GM13976 (cell line): Measurements from ENCODE around the gene BIRC3.
A peak's percentile ranks its signal among the peaks of the same experiment; 100 is the strongest.

Experiments used
- DNase-seq: peaks from one replicate; pipeline ENCODE4 v3.0.0; 2012; ENCODE audit warnings: low spot score
- CTCF ChIP-seq: IDR thresholded peaks from 2 replicates; pipeline ENCODE4 v1.5.1; 2012; ENCODE audit warnings: borderline replicate concordance, mild to moderate bottlenecking; ENCODE audit not compliant: insufficient read depth; ENCODE audit errors: extremely low read depth, missing control alignments, control extremely low read depth
- in situ Hi-C: fragments of 300-500 bp; cut with MboI; formaldehyde crosslinking; loops from one replicate; pipeline ENCODE4 v1.12.0; 2022; ENCODE audit warnings: low sequenced_read_pairs, mixed read lengths, inconsistent platforms; ENCODE audit not compliant: unreplicated experiment

BIRC3 gene

DNA sequence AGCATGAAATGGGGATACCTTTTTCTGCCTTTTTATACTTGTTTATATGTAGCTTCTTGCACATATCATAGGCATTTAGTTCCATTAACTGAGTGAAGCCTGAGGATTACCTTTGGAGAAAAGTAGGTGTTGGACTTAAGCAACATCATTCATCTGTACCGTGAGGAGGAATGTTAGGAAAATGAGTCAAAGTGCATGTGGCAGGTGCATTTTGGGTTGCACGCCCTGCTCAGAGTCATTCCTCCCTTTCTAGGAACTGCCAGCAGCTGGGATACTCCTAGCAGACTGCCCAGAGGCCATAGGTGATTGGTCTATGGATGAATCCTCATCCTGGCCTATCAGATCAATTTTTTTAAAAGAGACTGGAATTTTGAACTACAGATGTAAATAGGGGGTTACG lies 33.3 kb upstream of the BIRC3 start:
- DNase-seq = no peak
- TF ChIP-seq CTCF = no peak
- in situ Hi-C loops = loop anchor here (10.0 kb wide), 2 partner anchors 211 to 321 kb away; no protein-coding TSS in a partner anchor

DNA sequence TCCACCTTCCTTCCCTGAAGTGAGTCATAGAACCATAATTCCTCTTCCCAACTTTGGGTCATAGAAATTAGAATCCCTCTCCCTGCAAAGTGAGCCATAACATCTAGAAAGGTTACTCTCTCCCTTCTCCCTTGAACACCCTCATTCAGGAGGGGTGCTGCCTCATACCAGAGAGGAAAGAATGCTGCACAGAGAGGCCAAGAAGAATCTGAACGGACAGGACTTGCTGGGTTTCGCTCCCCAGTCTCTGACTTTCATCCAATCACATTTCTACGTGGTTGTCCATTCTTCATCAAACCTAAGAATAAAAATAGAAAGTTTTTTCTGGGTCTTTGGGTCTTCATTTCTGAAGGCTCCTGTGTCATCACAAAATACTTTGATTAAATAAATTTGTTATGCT lies 31.0 kb upstream of the BIRC3 start:
- no peak for TF ChIP-seq CTCF
- in situ Hi-C loops = loop anchor here (10.0 kb wide), 2 partner anchors 209 to 319 kb away; no protein-coding TSS in a partner anchor
- no peak for DNase-seq

GRCh38 chr11:102287964-102288724 lies 29.1 kb upstream of the BIRC3 start:
- DNase-seq = peak; percentile 83
- in situ Hi-C loops = loop anchor here (10.0 kb wide), 2 partner anchors 207 to 317 kb away; no protein-coding TSS in a partner anchor
- TF ChIP-seq CTCF = peak; percentile 62

GRCh38 chr11:102288725-102289083 lies 28.6 kb upstream of the BIRC3 start:
- in situ Hi-C loops = loop anchor here (10.0 kb wide), 2 partner anchors 206 to 316 kb away; no protein-coding TSS in a partner anchor
- DNase-seq = no peak
- TF ChIP-seq CTCF = no peak

DNA sequence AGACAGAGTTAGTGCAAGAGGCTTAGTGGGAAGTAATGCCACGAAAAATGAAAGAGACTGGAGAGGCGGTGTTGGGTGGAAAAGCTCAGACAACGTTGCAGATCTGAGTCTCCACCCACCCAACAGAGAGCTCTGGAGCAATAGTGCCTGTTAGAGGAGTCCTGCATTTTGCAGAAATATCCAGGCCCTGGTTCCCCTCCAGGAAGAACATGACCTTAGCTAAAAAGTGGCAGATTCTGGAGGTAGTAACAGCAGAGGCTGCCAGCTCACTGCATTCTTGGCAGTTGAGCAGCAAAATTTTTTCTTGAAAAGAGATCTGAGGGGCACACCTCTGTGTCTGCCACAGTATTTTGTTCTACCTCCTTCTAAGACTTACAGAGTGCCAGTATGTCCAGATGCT lies 27.7 kb upstream of the BIRC3 start:
- no peak for TF ChIP-seq CTCF
- no peak for DNase-seq
- in situ Hi-C loops = loop anchor here (10.0 kb wide), 2 partner anchors 205 to 315 kb away; no protein-coding TSS in a partner anchor

DNA sequence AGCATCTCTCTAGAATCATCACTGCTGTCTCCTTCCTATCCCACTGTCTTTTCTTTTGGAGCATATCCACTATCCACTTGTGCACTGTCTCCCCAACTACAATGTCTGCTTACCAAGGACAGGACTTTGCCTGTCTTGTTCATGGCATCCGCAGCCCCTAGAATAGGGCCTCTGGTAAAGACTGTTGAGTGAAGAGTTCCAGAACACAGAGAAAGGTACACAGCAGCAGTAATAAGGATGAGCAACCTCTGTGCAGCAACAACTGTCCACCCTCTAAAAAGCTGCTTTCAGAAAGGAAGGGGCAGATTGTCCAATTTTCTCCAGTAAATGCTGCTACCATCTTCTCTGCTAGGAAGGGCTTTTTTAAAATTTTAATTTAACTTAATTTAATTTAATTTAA lies 25.5 kb upstream of the BIRC3 start:
- DNase-seq = no peak
- no peak for TF ChIP-seq CTCF
- in situ Hi-C loops = no loop called here

GRCh38 chr11:102292933-102293332 lies 24.4 kb upstream of the BIRC3 start:
- no peak for TF ChIP-seq CTCF
- in situ Hi-C loops = no loop called here
- DNase-seq = no peak
